Suprapubic skin (tissue), 4 donors: ENCODE results near the gene NLRP3. TPM values are rescaled to one million over a fixed set of nuclear protein-coding genes. Genes with fewer than 3 reads are reported as not detected.
A peak's percentile ranks its signal among the peaks of the same experiment; 100 is the strongest.
"Not testable (repeated sequence)": the region's sequence is repeated elsewhere in the genome, so short reads cannot be mapped to it uniquely, and the experiment has no call there.

Experiments used
- DNase-seq, 2 donors: peaks; one replicate each; pipeline ENCODE4 v3.0.0-alpha.2; 2019; ENCODE audit warnings: low spot score in 2 of 2
- H3K27ac ChIP-seq: fragments of 200-600 bp; sonication (generic); one replicate; pipeline ENCODE4 v1.5.1; 2019
- H3K27me3 ChIP-seq: fragments of 200-600 bp; sonication (generic); one replicate; pipeline ENCODE4 v1.5.1; 2019
- H3K36me3 ChIP-seq: fragments of 200-600 bp; sonication (generic); one replicate; pipeline ENCODE4 v1.5.1; 2019
- H3K4me1 ChIP-seq: fragments of 200-600 bp; sonication (generic); one replicate; pipeline ENCODE4 v1.5.1; 2019
- H3K4me3 ChIP-seq: fragments of 200-600 bp; sonication (generic); one replicate; pipeline ENCODE4 v1.5.1; 2019; ENCODE audit warnings: mild to moderate bottlenecking
- H3K9me3 ChIP-seq: fragments of 200-600 bp; sonication (generic); one replicate; pipeline ENCODE4 v1.5.1; 2019
- CTCF ChIP-seq, 2 donors: fragments of 200-600 bp in 1 of 2; fragments of 450-650 bp in 1 of 2; sonication (generic) in 1 of 2; IDR thresholded peaks; one replicate each; pipeline ENCODE4 v1.5.1; 2016 to 2019; ENCODE audit warnings: antibody characterized with exemption in 2 of 2, mild to moderate bottlenecking in 1 of 2, moderate library complexity in 1 of 2
- EP300 ChIP-seq: sonication (generic); formaldehyde crosslinking; IDR thresholded peaks from one replicate; pipeline ENCODE4 v1.6.1; 2017; ENCODE audit warnings: antibody characterized with exemption
- POLR2A ChIP-seq, 2 donors: fragments of 450-650 bp; IDR thresholded peaks; one replicate each; pipeline ENCODE4 v1.6.1; 2017; ENCODE audit warnings: antibody characterized with exemption in 2 of 2, mild to moderate bottlenecking in 2 of 2, moderate library complexity in 2 of 2
- POLR2AphosphoS5 ChIP-seq, 3 donors: sonication (generic); formaldehyde crosslinking; IDR thresholded peaks; one replicate each; pipeline ENCODE4 v1.6.1; 2017; ENCODE audit warnings: antibody characterized with exemption in 3 of 3
- WGBS: methylation state at CpG from one replicate; pipeline ENCODE4 v1.1.5; 2018; 5-methylcytosine and 5-hydroxymethylcytosine counted together
- total RNA-seq, 4 donors: library from RNA; depleted of rRNA; stranded (reverse); fragments of >200 nt; gene quantifications; one replicate each; pipeline ENCODE4 v1.1.0, GENCODE V29; 2016

The NLRP3 gene
- total RNA-seq, result 1 to 10 TPM in 3 of 4 donors, under 1 TPM in 1; 0.87 to 1.6 (median 1.3) TPM

DNA sequence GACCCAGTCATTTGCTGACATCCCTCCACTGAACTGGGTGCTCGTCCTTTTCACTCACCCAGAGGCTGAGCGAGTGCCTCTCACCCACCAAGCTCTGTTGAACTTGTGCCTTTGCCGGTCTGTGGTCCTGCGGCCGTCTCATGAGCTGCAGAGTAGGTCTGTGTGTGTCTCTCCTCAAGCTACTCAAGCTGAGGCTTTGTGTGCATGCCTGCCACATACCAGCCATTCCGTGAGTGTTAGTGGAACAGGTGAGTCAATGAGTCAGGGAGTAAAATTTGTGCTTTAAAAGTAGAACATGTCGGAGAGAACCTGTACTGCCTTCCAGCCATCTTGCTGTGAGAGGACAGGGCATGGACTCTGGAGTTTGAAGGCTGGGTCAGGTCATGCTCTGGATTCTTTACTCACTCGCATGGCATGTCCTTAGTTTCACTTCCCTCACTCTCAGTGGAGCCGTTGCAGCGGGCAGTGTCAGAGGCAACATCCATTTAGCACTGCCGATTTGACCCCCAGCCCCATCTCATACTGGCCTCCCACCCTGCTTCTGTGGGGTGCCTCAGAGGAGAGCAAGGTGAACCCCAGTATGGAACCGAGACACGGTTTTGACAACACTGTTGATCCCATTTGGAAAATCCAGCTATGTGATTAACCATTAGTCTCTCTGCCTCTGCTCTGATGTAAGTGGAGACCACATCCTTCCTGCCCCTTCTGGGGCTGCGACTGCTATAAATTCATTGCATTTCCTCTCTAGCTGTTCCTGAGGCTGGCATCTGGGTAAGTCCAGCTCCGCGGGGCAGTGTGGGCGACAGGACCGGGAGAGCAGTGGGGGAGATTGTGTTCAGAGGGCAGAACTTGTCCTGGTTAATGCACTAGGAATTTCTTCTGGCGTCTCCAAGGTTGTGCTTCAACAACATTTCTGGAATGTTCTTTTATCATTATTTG, at the start of gene NLRP3:
NLRP3 (plus strand) TSS at position 751 of the 939 bp plus-strand sequence. CDS start 2,628 bp downstream, outside the sequence.
- Histone ChIP-seq H3K36me3 (no peaks in the 10 kb centered on the region), H3K4me3 (peak within 1 kb of the TSS; percentile 11), H3K9me3 (no peaks in the 10 kb centered on the region), H3K27ac (no peak within 1 kb of the TSS), H3K27me3 (no peaks in the 10 kb centered on the region), H3K4me1 (no peaks in the 10 kb centered on the region)
- TF ChIP-seq POLR2AphosphoS5 (IDR thresholded peaks at IDR 0.05) (no peak), POLR2A (IDR thresholded peaks at IDR 0.05) (no peak), CTCF (IDR thresholded peaks at IDR 0.05) (no peak), EP300 (no peak)
- 66% methylated on average over 19 of the region's 19 CpGs for WGBS
- DNase-seq, result no peak

DNA sequence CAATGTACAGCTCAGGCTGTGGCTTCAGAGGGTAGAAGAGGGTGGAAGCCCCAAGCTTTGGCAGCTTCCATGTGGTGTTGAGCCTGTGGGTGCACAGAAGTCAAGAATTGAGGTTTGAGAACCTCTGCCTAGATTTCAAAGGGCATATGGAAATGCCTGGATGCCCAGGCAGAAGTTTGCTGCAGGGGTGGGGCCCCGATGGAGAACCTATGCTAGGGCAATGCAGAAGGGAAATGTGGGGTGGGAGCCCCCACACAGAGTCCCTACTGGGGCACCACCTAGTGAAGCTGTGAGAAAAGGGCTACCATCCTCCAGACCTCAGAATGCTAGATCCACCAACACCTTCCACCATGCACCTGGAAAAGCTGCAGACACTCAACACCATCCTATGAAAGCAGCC, 49.6 kb upstream of the NLRP3 start:
- not testable (repeated sequence) for H3K4me1 ChIP-seq, H3K27me3 ChIP-seq, DNase-seq, H3K36me3 ChIP-seq, H3K9me3 ChIP-seq, H3K4me3 ChIP-seq, H3K27ac ChIP-seq
- WGBS, result 100% methylated on average over 1 of the region's 1 CpG

DNA sequence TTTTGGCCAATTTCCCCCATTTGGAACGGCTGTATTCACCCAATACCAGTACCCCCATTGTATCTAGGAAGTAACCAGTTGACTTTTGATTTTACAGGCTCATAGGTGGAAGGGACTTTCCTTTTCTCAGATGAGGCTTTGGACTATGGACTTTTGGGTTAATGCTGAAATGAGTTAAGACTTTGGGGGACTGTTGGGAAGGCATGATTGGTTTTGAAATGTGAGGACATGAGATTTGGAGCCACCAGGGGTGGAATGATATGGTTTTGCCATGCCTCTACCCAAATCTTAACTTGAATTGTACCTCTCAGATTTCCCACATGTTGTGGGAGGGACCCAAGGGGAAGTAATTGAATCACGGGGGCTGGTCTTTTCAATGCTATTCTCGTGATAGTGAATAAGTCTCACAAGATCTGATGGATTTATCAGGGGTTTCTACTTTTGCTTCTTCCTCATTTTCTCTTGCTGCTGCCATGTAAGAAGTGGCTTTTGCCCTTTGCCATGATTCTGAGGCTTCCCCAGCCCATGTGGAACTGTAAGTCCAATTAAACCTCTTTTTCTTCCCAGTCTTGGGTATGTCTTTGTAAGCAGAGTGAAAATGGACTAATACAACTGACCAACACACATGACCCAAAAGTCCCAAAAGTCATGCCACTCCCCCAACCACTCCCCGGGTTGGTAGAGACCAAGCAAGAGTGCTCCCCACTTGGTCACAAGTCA, 48.9 kb upstream of the NLRP3 start:
- TF ChIP-seq EP300 (no peak), CTCF (IDR thresholded peaks at IDR 0.05) (no peak), POLR2AphosphoS5 (IDR thresholded peaks at IDR 0.05) (no peak), POLR2A (IDR thresholded peaks at IDR 0.05) (no peak)
- H3K27me3 ChIP-seq, result no peaks in the 10 kb centered on the region

GRCh38 chr1:247367786-247368422, 48.1 kb upstream of the NLRP3 start:
- H3K27me3 ChIP-seq, result no peaks in the 10 kb centered on the region
- no peak for DNase-seq

More for the DNA sequence above, 48.9 kb upstream of the NLRP3 start:
- no peak overlapping the region for H3K4me3 ChIP-seq
- 69% methylated on average over 4 of the region's 4 CpGs for WGBS
- DNase-seq, result no peak
- no peaks in the 10 kb centered on the region for H3K9me3 ChIP-seq
- no peak overlapping the region for H3K27ac ChIP-seq
- no peaks in the 10 kb centered on the region for H3K4me1 ChIP-seq
- no peaks in the 10 kb centered on the region for H3K36me3 ChIP-seq

More at GRCh38 chr1:247367786-247368422, 48.1 kb upstream of the NLRP3 start:
- H3K4me1 ChIP-seq, result peaks cover 5% of the 10 kb centered on the region
- H3K36me3 ChIP-seq, result no peaks in the 10 kb centered on the region
- no peak overlapping the region for H3K4me3 ChIP-seq
- WGBS, result 55% methylated on average over 6 of the region's 6 CpGs
- TF ChIP-seq POLR2A (IDR thresholded peaks at IDR 0.05), result no peak
- no peak for TF ChIP-seq CTCF (IDR thresholded peaks at IDR 0.05)
- no peak for TF ChIP-seq EP300
- no peak for TF ChIP-seq POLR2AphosphoS5 (IDR thresholded peaks at IDR 0.05)
- no peaks in the 10 kb centered on the region for H3K9me3 ChIP-seq
- no peak overlapping the region for H3K27ac ChIP-seq
